Urothelium cell line (cell line): ENCODE data around the gene SPATA3.

Source experiments
- DNase-seq: peaks from one replicate; pipeline ENCODE4 v3.0.0; 2011; ENCODE audit warnings: low spot score, mixed read lengths
- FAIRE-seq: peaks from 2 replicates; lab custom pipeline; 2011; peaks lifted over from hg19 to GRCh38; lab: Jason Lieb, UNC

SPATA3 gene

DNA sequence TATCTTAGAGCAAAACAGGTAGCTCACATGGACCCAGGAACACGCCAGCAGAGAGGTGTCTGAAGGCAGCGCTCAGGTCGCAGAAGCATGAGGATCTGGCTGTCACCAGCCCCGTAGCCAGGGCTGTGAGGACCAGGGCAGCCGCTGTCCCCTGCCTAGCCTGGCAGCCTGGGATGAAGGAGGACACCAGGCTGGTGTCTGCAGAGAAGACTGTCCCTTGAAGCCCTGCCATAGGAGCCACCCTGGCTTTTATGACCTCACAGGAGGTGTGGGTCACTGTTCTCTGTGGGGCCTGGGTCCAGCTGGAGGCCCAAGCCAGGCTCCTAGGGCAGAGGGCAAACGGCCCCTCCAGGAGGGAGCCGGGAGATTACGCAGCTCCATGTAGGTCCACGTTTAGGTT, at the start of gene SPATA3:
TSS of gene SPATA3 (plus strand) at position 301 of the 400 bp plus-strand sequence. CDS start 113 bp downstream, outside the sequence.
- DNase-seq (no peak), FAIRE-seq (no peak)

- DNase-seq: no peak
- no peak for FAIRE-seq
Observed at GRCh38 chr2:230946429-230947234, 49.3 kb upstream of the SPATA3 start.

DNA sequence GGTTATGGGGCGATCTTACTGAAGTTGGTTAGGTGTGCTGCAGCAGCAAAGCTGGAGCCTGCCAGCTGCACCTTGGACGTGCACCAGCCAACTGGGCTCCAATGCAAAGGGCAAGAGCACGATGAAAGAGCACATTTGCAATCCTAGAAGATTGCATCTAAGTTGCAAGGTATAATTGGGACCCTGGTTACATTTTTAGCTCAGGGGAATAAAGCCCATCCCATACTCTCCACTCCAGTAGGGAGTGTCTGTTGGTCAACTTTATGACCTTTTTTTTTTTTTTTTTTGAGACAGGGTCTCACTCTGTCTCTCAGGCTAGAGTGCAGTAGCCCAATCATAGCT, 48.7 kb upstream of the SPATA3 start:
- DNase-seq (no peak), FAIRE-seq (no peak)

DNA sequence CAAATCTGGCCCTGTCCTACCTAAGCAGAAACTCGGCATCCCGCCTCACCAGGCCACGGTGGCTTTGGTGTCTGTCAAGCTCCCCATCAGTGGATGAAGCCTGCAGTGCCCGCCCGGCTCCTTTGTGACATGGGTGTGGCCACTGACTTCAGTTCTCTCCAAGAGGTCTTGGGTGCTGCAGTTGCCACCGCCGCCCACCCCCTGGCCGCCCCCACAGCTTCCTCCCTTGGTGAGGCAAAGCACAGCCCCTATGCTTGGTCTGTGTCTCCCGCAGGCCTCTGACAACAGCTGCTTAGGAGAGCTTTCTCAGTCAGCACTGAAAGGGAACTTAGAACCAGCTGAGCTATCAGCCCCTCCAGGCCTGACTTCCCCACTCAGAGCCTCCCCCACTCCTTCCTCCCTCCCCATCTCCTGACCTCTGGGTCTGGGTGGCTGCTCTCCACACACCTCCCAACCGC, 48.0 kb upstream of the SPATA3 start:
- DNase-seq (no peak), FAIRE-seq (no peak)

- no peak for DNase-seq
- no peak for FAIRE-seq
Observed at GRCh38 chr2:230949966-230950873, 45.7 kb upstream of the SPATA3 start.

- DNase-seq (no peak), FAIRE-seq (no peak)
Observed at GRCh38 chr2:230950874-230951339, 45.0 kb upstream of the SPATA3 start.

GRCh38 chr2:230951396-230951795, 44.5 kb upstream of the SPATA3 start:
- FAIRE-seq: no peak
- no peak for DNase-seq

GRCh38 chr2:230952226-230952956, 43.5 kb upstream of the SPATA3 start:
- FAIRE-seq (no peak), DNase-seq (no peak)

DNA sequence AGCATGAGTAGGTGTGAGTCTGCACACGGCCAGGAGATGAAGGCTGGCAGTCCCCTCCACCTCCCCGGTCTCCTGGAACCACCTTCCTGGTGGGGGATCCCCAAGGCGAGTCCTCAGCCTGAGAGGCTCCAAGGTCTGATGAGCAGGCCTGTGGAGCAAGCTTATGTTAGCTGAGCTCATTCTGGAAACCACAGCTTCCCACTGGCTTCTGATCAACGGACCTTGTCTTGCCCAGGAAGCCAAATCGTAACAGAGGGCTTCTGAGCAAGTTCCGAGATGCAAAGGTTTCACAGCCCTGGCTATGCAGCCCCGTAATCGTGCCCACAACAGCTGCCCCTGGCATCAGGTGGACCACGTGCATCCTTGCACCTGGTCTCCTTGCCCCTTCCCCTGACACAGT, 42.1 kb upstream of the SPATA3 start:
- DNase-seq (no peak), FAIRE-seq (no peak)

- FAIRE-seq: no peak
Observed at GRCh38 chr2:230954746-230955145, 41.2 kb upstream of the SPATA3 start.

GRCh38 chr2:230955163-230955737, 40.7 kb upstream of the SPATA3 start:
- FAIRE-seq: no peak
- no peak for DNase-seq

More at GRCh38 chr2:230954746-230955145, 41.2 kb upstream of the SPATA3 start:
- no peak for DNase-seq

GRCh38 chr2:230956827-230957755, 38.8 kb upstream of the SPATA3 start:
- FAIRE-seq (peak; percentile 79), DNase-seq (peak; percentile 86)

DNA sequence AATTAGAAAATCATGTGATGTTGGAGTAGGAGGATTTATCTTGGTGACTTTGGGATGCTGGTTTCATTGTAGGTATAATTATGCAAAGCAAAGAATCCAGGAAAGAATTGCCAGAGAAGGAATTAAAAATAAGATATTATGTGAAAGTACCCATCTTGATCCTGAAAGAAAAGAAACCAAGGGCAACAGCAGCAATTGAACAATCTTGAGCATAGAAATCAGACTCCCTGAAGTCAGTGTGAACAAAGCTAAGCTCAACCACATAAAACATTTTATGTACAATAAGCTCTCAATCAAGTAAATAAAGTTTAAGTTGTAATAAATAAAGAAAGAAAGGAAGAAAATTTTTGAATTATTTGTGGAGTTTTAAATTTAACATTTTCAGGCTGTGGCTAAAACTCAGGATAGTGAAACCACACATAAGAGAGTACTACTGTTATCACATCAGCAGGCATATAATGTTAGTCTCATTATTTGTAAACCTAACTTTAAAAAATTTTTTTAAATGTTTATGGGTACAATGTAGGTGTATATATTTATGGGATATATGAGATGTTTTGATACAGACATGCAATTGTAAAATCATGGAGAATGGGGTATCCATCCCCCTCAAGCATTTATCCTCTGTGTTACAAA, 38.0 kb upstream of the SPATA3 start:
- FAIRE-seq: no peak

GRCh38 chr2:230958820-230959756, 36.8 kb upstream of the SPATA3 start:
- FAIRE-seq (no peak), DNase-seq (no peak)

More for the DNA sequence above, 38.0 kb upstream of the SPATA3 start:
- DNase-seq: no peak

DNA sequence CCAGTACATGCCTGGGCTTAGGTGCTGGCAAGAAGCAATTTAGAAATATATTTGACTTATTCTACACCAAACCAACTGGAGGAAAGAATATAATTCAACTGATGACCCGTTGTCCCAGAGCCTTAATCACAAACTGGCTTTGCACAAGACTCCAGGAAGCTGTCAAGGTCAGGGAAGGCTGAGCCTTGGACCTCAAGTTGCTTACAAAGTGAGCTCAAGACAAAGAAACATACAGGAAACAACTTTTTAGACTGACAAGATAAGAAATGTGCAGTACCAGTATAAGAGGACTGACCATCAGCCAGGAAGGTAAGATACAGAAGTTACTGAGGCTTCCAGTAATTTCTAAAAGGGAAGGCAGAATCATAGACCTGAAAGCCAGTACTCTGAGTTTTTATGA, 35.9 kb upstream of the SPATA3 start:
- no peak for DNase-seq
- no peak for FAIRE-seq

GRCh38 chr2:230961091-230961491, 34.8 kb upstream of the SPATA3 start:
- DNase-seq (peak; percentile 64), FAIRE-seq (no peak)

- DNase-seq (no peak), FAIRE-seq (no peak)
Observed at GRCh38 chr2:230964136-230964730, 31.7 kb upstream of the SPATA3 start.

DNA sequence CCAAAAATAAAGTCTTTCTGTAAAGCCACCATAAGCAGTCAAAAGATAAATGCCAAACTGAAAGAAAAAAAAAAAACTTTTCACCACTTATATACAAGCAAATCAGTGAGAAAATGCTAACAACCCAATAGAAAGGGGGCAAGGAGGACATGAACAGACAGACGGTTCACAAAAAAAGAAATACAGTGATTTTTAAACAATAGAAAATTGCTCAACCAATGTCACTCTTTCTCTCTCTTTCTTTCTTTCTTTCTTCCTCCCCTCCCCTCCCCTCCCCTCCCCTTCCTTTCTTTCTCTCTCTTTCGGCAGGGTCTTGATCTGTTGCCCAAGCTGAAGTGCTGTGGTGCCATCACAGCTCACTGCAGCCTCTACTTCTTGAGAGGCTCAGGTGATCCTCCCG, 28.8 kb upstream of the SPATA3 start:
- no peak for DNase-seq

More for the DNA sequence above, 28.8 kb upstream of the SPATA3 start:
- no peak for FAIRE-seq
